ENCODE measurements around the gene TMEM86A. TPM values are rescaled to one million over a fixed set of nuclear protein-coding genes. Genes with fewer than 3 reads are reported as not detected.

Gene TMEM86A
- total RNA-seq, 2 experiments from 2014 or later, result 8.0 to 8.5 TPM

GRCh38 chr11:18700872-18701271 lies 2.3 kb downstream of the TMEM86A start:
- ATAC-seq (ENCODE audit: poor library complexity) (no peak), DNase-seq (no peak)
- TF ChIP-seq CTCF (IDR thresholded peaks at IDR 0.05), result no peak
- no peaks in the 10 kb centered on the region for H3K36me3 ChIP-seq (ENCODE audit: insufficient read depth, low read length)
- Mint-ChIP-seq H3K9me3 (no peaks in the 10 kb centered on the region), H3K4me1 (ENCODE audit: low read depth) (peaks cover 24% of the 10 kb centered on the region), H3K27ac (no peak overlapping the region), H3K27me3 (no peaks in the 10 kb centered on the region), H3K4me3 (peak overlapping the region; percentile 77), H3K36me3 (ENCODE audit: low read depth) (peaks cover 6% of the 10 kb centered on the region)
- H3K27ac ChIP-seq (ENCODE audit: low read depth in 1 of 2, low read length in 2 of 2), result no peak overlapping the region
- H3K27me3 ChIP-seq (ENCODE audit: control insufficient read depth in 1 of 2, insufficient read depth in 2 of 2, low read length in 2 of 2), result peaks cover 0 to 3% of the 10 kb centered on the region in 2 experiments
- POLR2A ChIA-PET, result interaction anchor here (1.2 kb wide), 1 partner anchor 22 kb away, joined by 3 read pairs; no protein-coding TSS in a partner anchor
- peaks cover 39% of the 10 kb centered on the region for H3K4me1 ChIP-seq (ENCODE audit: insufficient read depth, low read length)
- CTCF ChIA-PET, result no interaction called here
- intact Hi-C loops (cut with DNase I, micrococcal nuclease), result loop anchor here in 1 of 2 experiments (2.0 to 10.0 kb wide), 3 partner anchors 64 to 686 kb away; partner anchors contain the start of gene SERGEF
- no peaks in the 10 kb centered on the region for H3K9me3 ChIP-seq (ENCODE audit: control insufficient read depth in 1 of 2, insufficient read depth in 1 of 2, low read length in 2 of 2)
- no peak overlapping the region for H3K4me3 ChIP-seq (ENCODE audit: low read length)

DNA sequence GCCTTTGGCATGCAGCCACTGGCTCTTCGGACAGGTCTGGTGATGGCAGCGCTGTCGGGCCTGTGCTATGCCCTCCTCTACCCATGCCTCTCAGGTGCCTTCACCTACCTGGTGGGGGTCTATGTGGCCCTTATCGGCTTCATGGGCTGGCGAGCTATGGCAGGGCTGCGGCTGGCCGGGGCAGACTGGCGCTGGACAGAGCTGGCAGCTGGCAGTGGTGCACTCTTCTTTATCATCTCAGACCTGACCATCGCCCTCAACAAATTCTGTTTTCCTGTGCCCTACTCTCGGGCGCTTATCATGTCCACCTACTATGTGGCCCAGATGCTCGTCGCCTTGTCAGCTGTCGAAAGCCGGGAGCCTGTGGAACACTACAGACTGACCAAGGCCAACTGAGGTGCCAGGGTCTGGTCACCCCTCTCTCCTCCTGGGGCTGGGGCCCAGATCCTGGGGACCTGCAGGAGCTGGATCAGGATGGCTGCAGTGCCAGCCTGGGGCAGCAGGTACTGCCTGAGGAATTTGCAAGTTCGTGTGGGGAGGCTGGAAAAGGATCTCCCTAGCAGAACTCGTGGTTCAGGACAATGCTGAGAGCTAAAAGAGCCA lies 3.1 kb downstream of the TMEM86A start:
- Histone ChIP-seq H3K36me3 (ENCODE audit: insufficient read depth, low read length) (no peaks in the 10 kb centered on the region), H3K27ac (ENCODE audit: low read depth in 1 of 2, low read length in 2 of 2) (no peak overlapping the region), H3K9me3 (ENCODE audit: control insufficient read depth in 1 of 2, insufficient read depth in 1 of 2, low read length in 2 of 2) (no peaks in the 10 kb centered on the region), H3K4me3 (ENCODE audit: low read length) (no peak overlapping the region), H3K27me3 (ENCODE audit: control insufficient read depth in 1 of 2, insufficient read depth in 2 of 2, low read length in 2 of 2) (peaks cover 0 to 3% of the 10 kb centered on the region in 2 experiments), H3K4me1 (ENCODE audit: insufficient read depth, low read length) (peaks cover 47% of the 10 kb centered on the region)
- intact Hi-C loops (cut with DNase I, micrococcal nuclease), result loop anchor here in 1 of 2 experiments (2.0 to 10.0 kb wide), 3 partner anchors 65 to 687 kb away; partner anchors contain the start of gene SERGEF
- no peak overlapping the region for H3K27ac Mint-ChIP-seq
- peaks cover 6% of the 10 kb centered on the region for H3K36me3 Mint-ChIP-seq (ENCODE audit: low read depth)
- H3K4me3 Mint-ChIP-seq, result peak overlapping the region; percentile 27
- no peaks in the 10 kb centered on the region for H3K9me3 Mint-ChIP-seq
- no peaks in the 10 kb centered on the region for H3K27me3 Mint-ChIP-seq
- peaks cover 29% of the 10 kb centered on the region for H3K4me1 Mint-ChIP-seq (ENCODE audit: low read depth)
- DNase-seq (no peak), ATAC-seq (ENCODE audit: poor library complexity) (no peak)
- ChIA-PET POLR2A (interaction anchor here (1.2 kb wide), 1 partner anchor 21 kb away, joined by 3 read pairs; no protein-coding TSS in a partner anchor), CTCF (interaction anchor here (0.8 kb wide), 1 partner anchor 20 kb away, joined by 3 read pairs; no protein-coding TSS in a partner anchor)
- no peak for TF ChIP-seq CTCF (IDR thresholded peaks at IDR 0.05)

DNA sequence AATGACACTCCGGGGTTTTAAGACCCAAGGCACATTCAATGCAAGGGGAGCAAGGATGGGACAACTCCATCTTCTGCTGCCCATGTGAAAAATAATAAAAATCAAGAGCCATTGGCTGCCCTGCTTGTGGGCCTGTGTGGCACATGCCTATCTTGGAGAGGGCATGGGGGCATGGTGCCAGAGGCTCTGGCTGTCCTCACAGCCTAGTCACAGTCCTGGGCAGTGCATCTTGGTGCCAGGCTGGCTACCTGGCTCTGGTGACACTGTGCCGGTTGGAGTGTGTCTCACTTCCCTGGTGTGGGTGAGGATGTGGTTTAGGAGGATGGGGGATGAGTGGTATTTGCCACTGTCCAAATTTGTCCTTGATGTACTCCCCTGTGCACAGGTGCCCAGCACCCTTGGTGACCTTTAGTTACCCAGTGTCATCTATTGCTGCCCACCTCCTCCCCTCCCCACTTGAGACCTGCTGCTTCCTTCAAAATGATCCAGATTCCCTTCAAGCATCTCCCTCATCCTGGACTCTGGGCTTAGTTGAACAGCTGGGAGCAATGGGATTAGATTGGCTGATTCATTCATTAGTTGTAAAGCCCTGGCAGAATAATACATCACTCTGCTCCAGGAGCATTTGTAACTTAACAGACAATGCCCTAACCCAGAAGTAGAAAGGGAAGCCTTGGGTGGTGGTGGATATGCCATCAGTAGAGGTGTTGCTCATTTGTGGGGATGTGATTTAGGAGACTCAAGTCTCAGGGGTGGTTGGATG lies 4.6 kb downstream of the TMEM86A start:
- no peak for TF ChIP-seq CTCF (IDR thresholded peaks at IDR 0.05)
- Histone ChIP-seq H3K27me3 (ENCODE audit: control insufficient read depth in 1 of 2, insufficient read depth in 2 of 2, low read length in 2 of 2) (peaks cover 0 to 3% of the 10 kb centered on the region in 2 experiments), H3K27ac (ENCODE audit: low read depth in 1 of 2, low read length in 2 of 2) (no peak overlapping the region), H3K9me3 (ENCODE audit: control insufficient read depth in 1 of 2, insufficient read depth in 1 of 2, low read length in 2 of 2) (no peaks in the 10 kb centered on the region), H3K4me3 (ENCODE audit: low read length) (no peak overlapping the region), H3K36me3 (ENCODE audit: insufficient read depth, low read length) (no peaks in the 10 kb centered on the region), H3K4me1 (ENCODE audit: insufficient read depth, low read length) (peaks cover 46% of the 10 kb centered on the region)
- ATAC-seq (ENCODE audit: poor library complexity), result no peak
- Mint-ChIP-seq H3K36me3 (ENCODE audit: low read depth) (peaks cover 6% of the 10 kb centered on the region), H3K4me1 (ENCODE audit: low read depth) (peaks cover 31% of the 10 kb centered on the region), H3K4me3 (peak overlapping the region; percentile 36), H3K27ac (no peak overlapping the region), H3K9me3 (no peaks in the 10 kb centered on the region), H3K27me3 (no peaks in the 10 kb centered on the region)
- intact Hi-C loops (cut with DNase I, micrococcal nuclease), result loop anchor here in 1 of 2 experiments (10.0 kb wide), 2 partner anchors 318 to 688 kb away; partner anchors contain the start of gene SERGEF
- CTCF ChIA-PET, result no interaction called here
- POLR2A ChIA-PET, result no interaction called here
- DNase-seq, result no peak
